HEK293T (cell line): ENCODE results near the gene NSMCE3.
"Not testable (repeated sequence)": the region's sequence is repeated elsewhere in the genome, so short reads cannot be mapped to it uniquely, and the experiment has no call there.

Experiments
- ARNT ChIP-seq: fragments of 450-650 bp; IDR thresholded peaks from 2 replicates; pipeline ENCODE4 v1.6.1; 2017; ENCODE audit warnings: mild to moderate bottlenecking
- BHLHE40 ChIP-seq: fragments of 450-650 bp; IDR thresholded peaks from 2 replicates; pipeline ENCODE4 v1.6.1; 2016; ENCODE audit warnings: mild to moderate bottlenecking, moderate library complexity, borderline replicate concordance
- CTBP1 ChIP-seq: fragments of 450-650 bp; IDR thresholded peaks from 2 replicates; pipeline ENCODE4 v1.6.1; 2016; ENCODE audit warnings: borderline replicate concordance
- FOXA1 ChIP-seq: fragments of 450-650 bp; IDR thresholded peaks from 2 replicates; pipeline ENCODE4 v1.6.1; 2016; ENCODE audit warnings: mild to moderate bottlenecking
- FOXM1 ChIP-seq: fragments of 450-650 bp; IDR thresholded peaks from 2 replicates; pipeline ENCODE4 v1.6.1; 2017; ENCODE audit warnings: mild to moderate bottlenecking, borderline replicate concordance
- HDGF ChIP-seq: fragments of 450-650 bp; IDR thresholded peaks from 2 replicates; pipeline ENCODE4 v1.6.1; 2017; ENCODE audit warnings: antibody characterized with exemption, borderline replicate concordance
- SP1 ChIP-seq: fragments of 450-650 bp; IDR thresholded peaks from 2 replicates; pipeline ENCODE4 v1.6.1; 2017
- SUZ12 ChIP-seq: fragments of 450-650 bp; IDR thresholded peaks from 2 replicates; pipeline ENCODE4 v1.6.1; 2016; ENCODE audit warnings: mild to moderate bottlenecking
- ZNF384 ChIP-seq: fragments of 450-650 bp; IDR thresholded peaks from 2 replicates; pipeline ENCODE4 v1.6.1; 2016

GRCh38 chr15:29224987-29225363 is 44.6 kb downstream of the NSMCE3 start:
- not testable (repeated sequence) for TF ChIP-seq SP1, ZNF384, HDGF, SUZ12, FOXM1, BHLHE40, ARNT, CTBP1, FOXA1
